ENCODE measurements around the gene GPAM. TPM values are rescaled to one million over a fixed set of nuclear protein-coding genes. Genes with fewer than 3 reads are reported as not detected.
"Not testable (repeated sequence)": the region's sequence is repeated elsewhere in the genome, so short reads cannot be mapped to it uniquely, and the experiment has no call there.

GPAM gene
- polyA plus RNA-seq, 12 donors = 7.4 to 14.8 (median 10.9) TPM; not detected in 1

- no peak for DNase-seq
Measured at GRCh38 chr10:112136486-112137153, 46.9 kb downstream of the GPAM start.

DNA sequence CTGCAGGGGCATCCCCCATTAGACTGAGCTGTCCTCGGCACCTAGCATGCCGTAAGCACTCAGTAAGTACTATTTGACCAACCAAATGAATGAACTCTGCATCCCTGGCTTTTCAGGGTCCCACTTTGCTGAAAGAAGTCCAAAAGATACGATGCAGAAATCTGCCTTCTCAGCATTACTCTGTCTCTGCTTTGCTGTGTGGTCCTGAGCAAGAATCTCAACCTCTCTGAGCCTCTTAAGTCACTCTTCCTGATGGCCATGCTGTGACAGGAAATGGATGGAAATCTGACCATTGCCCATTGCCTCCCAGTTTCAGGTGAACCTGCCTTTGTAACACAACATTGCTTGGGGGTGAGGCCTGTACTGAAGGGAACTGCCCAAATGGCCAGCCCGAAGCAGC is 48.0 kb downstream of the GPAM start:
- no peak for DNase-seq

DNA sequence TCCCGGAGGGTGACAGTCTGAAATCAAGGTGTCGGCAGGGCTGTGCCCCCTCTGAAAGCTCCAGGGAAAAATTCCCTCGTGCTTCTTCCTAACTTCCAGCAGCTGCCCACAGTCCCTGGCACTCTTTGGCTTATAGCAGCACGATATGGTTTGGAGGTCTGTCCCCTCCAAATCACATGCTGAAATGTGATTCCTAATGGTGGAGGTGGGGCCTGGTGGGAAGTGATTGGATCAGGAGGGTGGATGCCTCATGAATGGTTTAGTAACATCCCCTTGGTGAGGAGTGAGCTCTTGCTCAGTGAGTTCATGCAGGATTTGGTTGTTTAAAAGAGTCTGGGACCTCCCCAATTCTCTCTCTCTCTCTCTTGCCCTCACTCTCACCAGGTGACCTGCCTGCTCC is 51.1 kb downstream of the GPAM start:
- DNase-seq = no peak

DNA sequence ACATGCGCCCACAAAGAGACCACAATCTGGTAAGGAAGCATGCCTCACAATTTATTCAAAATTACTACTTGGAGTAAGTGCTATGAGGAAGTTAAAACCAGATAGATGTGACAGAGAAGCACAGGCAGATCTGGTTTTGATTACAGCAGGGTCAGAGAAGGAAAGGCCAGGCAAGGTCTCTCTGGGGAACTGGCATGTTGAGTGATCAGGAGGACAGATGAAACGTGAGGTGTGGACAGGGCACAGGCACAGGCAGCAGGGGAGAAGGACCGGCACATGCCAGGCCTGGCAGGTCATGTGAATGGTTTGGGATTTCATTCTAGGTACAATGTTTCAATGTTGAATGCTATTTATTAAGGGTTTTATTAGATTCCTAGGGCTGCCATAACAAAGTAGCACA is 51.6 kb downstream of the GPAM start:
- DNase-seq = no peak

DNA sequence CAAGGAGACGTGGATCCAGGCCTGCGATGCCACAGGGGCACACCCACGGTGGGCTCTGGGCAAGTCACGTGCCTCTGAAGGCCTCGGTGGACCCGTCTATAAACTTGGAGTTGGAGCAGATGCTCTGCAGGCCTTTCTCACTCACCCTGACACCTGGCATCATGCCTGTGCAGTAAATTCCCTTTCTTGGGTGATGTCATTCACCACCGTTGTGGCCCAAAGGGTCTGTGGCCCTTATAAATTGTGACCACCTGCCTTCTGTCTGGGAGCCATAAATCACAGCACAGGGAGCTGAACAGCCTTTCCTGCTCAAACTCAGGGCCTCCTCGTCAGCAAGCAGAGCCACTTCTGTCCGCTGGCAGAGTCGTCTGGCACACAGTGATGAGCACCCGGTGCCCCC is 52.2 kb downstream of the GPAM start:
- DNase-seq = no peak

- no peak for DNase-seq
Measured at GRCh38 chr10:112126901-112127300, 56.7 kb downstream of the GPAM start.

- DNase-seq = no peak
Measured at GRCh38 chr10:112126172-112126571, 57.4 kb downstream of the GPAM start.

DNA sequence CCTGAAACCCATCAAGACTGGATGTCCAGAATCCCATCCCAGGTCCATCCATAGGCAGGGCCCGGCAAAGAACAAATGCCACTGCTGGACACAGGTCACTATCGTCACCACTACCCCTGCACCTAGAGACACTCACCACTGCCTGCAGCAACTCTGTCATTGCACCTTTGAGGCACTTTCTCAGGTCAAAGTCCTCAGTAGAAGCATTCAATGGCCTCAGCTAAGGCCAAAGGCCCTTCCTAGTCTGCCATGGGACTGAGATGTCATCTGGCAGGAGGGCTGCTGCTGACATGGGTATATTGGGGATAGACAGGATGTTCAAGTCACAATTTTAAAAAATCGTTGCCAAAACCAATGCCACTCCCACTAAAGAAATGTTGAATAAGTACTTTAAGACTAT is 58.7 kb downstream of the GPAM start:
- DNase-seq = no peak

GRCh38 chr10:112122827-112123226 is 60.7 kb downstream of the GPAM start:
- peak; percentile 41 for DNase-seq

DNA sequence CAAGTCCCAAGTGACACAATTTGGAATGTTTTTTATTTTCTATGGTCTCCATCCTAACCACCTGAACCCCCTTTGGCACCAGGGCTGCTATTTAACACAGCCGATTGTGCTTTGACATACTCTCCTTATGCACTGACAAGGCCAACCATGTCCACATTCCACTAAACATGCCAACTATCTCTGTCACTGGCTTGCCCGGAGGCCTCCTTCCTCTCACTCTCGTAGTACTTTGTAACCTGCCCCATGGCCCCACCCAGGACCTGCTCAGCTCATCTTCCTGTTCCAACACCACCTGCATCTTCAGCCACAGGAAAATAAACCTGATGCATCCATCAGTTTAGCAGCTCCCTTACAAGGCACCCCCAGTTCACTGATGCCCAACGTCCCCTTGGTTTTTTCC is 63.1 kb downstream of the GPAM start:
- DNase-seq = no peak

- DNase-seq = no peak
Measured at GRCh38 chr10:112115781-112116385, 67.7 kb downstream of the GPAM start.

DNA sequence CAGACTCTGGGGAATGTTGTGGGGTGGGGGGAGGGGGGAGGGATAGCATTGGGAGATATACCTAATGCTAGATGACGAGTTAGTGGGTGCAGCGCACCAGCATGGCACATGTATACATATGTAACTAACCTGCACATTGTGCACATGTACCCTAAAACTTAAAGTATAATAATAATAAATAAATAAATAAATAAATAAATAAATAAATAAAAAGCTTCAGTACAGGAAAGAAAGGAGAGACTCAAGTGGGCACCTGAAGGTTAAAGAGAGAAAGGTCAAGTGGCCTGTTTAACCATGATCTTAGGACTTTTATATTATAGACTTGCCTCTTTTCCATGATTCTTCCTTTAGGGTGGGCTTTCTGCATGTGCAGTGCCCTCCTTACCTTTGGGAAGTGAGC is 73.8 kb downstream of the GPAM start:
- DNase-seq = not testable (repeated sequence)

Other genes starting within 250 kb of the GPAM start
- gene TECTB, start 99.6 kb upstream of the GPAM start, polyA plus RNA-seq (ENCODE audit: insufficient read length in 12 of 12) = under 1 TPM in 3 of 12 donors, not detected in 9; 0.04 to 0.09 (median 0.06) TPM
- 10 to 100 TPM in 1 of 12 donors, 1 to 10 TPM in 10, not detected in 1; 2.0 to 18.5 (median 2.7) TPM for gene ACSL5, start 190.4 kb upstream of the GPAM start, polyA plus RNA-seq (ENCODE audit: insufficient read length in 12 of 12)